HG03039 (cell line): Measurements from ENCODE around the gene HNRNPAB.
"Not testable (repeated sequence)": the region's sequence is repeated elsewhere in the genome, so short reads cannot be mapped to it uniquely, and the experiment has no call there.

Experiments
- ATAC-seq: cut with Tn5 transposase; IDR thresholded peaks from one replicate; pipeline ENCODE4 v1.9.1; 2021; ENCODE audit warnings: mild to moderate bottlenecking, moderate library complexity; ENCODE audit not compliant: unreplicated experiment

The HNRNPAB gene

DNA sequence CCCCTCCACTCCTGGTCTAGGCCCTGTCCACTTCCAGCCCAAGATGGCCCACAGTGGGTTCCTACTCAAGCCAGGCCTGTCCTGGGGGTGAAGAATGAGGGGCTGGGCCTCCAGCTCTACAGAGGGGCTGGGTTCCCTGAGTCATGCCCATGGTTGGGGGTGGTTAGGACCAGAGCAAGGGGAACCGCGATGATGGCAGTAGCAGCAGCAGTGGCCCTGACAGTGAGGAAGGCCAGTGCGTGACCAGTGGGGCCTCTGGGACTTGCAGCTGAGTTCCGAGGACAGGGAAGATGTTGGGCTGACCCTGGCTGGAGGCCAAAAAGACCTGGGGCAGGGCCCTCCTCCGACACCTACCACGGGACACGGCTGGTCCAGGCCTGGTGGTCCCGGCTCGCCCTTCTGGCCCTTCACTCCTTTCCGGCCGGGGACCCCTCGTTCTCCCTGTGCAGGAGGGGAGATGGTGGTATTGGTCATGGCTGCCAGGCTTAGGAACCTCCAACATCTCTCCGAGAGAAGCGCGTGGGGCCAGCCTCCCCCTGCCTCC is 37.4 kb downstream of the HNRNPAB start:
- no peak for ATAC-seq

DNA sequence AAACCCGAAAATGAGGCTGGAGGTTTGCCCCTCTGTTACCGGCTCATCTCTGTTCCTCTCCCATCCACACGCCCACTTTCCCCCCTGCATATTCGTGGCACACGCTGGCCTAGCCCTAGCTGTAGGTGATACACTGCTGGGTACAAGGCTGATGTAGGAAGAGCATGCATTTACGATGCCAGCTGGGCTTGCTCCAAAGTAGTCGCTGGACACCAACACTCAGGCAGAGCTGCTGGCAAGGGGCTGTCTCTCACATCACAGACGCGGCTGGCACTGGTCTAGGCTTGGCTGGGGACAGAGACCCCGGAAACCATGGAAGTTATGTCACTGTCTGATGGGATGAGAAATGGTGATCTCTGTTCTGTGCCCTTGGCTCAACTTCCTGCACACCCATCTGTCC is 38.1 kb downstream of the HNRNPAB start:
- no peak for ATAC-seq

DNA sequence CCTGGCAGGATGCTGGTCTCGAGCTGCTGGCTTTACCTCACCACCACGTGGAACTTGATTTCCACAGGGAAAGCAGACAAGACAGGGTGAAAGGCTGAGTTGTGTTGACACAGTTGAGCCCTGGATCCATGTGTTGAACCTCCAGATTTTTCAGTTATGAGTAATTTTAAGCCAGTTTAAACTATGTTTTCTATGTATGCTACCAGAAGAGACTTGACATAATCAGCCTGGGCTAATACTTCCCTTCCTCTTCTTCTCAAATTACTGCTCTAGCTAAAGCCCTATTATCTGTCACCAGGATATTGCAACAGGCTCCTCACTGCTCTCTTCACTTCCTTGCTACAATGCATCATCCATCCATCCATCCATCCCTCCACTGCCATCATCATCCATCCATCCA is 40.2 kb downstream of the HNRNPAB start:
- ATAC-seq, result no peak

DNA sequence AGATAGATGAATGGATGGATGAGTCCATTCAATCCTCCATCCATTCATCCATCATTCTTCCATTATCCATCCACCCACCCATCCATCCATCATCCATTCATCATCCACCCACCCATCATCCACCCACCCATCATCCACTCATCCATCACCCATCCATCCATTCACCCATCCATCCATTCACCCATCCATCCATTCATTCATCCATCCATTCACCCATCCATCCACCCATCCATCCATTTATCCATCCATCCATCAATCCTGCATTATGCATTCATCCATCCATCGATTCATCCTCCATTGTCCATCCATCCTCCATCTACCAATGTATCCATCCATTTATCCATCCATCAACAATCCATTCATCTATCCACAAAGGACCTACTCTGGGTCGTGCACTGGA is 41.1 kb downstream of the HNRNPAB start:
- ATAC-seq, result no peak

DNA sequence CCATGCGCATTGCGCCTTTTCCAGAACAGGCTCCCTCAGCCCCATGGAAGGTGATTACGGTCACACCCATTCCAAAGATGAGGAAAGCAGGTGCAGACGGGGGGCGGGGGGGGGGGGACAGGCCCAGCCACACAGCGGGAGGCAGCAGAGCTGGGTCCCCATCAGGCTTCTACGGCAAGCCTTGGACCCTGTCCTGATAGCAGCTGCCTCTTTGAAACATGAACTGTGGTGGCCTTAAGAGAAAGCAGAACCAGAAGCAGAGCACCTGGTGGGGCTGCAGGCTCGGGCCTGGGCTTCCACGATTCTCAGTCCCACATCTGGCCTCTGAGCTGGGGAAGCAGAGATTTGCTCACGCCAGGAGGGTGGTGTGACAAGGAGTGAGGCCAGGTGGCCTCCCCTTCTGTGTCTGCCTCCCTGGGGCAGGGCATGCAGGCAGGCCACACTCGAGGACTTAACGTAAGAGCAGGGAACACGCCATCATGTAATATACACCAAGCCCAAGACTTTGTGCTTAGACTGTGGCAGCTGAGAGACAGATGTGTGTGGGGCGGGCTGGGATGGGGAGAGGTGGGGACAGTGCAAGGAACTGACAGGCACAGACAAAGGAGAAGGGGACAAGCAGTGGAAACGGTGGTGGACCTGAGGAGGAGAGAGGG is 42.4 kb downstream of the HNRNPAB start:
- no peak for ATAC-seq

DNA sequence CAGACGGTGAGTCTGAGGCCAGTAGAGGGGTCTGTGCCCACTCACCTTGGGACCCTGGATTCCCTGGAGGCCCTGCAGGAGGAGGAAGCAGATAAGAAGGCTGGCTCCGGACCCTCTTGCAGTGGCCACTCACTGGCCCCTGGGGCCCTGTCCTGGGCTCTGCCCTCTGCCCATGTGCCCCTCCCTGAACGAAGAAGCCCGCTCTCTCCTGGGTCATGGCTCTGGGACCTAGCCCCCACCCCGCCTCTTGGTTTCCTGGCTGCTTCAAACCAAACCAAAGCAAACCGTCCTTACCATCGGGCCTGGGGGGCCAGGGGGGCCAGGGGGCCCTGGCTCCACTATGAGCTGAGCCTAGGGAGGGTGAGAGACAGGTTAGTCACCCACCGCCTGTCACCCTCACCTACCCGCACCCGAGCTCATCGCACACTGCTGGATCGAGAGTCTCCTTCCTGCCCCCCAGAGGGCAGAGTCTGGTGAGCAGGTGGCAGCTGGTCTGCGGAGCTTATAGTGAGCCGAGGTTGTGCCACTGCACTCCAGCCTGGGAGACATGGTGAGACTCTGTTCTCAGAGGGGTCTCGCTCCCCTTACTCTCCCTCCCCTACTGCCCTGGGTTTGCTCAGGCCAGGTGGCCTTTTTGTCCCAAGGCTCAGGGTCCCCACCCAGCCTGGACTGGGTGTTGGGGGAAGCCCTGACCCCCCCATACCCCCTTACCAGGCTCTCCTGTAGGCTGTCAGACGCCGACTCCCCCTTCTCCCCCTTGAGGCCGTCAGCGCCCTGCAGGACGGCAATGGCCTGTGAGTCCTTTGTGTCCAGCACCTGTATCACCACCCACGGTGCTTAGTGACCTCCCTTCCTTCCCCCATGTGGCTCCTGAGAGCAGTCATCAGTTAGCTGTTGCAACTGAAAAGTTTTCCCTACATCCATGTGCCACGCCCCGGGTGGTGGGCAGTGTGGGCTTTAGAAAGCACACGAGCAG is 43.4 kb downstream of the HNRNPAB start:
- no peak for ATAC-seq

DNA sequence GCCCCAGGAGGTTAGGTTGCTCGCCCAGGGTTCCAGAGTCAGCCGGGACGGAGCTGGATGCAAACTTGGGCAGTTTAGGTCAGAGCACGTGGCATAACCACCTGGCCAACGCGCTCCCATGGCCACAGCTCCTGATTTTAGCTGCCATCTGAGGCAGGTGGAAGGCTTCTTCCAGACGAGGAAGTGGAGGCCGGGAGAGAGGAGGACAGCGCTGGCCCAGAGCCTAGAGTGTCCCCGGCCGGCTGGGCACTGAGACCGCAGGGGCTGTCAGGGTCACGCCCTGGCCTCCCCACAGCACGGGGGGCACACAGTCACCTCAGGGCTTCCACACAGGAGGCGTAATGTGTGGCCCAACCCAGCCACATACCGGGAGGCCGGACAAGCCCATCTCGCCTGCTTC is 44.4 kb downstream of the HNRNPAB start:
- ATAC-seq, result no peak

DNA sequence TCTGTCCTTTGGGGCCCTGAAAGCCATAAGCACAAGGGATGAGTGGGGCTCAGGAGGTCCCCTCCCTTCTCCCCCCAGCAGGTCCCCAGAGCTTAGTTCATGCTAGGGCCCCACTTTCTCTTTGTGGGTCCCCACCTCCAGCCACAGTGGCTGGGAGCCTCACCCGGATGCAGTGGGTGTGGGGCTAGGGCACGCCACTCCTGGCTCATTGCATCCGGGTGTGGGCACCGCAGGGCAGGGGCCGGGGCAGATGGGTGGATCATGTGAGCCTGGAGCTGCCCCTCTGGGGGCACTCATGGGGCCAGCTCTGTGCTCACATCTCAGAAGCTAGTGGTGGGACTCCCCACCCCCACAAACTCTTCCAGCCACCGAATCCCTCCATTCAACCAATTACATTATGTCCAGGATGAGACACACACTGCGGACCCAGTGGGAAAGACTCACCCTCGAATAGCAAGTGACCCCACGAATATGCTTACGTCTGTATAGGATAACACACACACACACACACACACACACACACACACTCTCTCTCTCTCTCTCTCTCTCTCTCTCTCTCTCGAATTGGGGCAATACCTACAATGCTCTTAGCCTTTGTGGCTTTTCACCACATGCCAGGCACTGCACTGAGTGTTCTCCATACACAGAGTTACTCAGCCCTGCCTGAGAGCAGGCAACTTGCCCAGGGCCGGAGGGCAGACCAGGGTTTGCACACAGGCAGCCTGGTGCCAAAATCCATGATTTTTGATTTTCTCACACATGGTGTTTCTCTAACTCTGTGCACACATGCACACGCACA is 45.1 kb downstream of the HNRNPAB start:
- no peak for ATAC-seq

DNA sequence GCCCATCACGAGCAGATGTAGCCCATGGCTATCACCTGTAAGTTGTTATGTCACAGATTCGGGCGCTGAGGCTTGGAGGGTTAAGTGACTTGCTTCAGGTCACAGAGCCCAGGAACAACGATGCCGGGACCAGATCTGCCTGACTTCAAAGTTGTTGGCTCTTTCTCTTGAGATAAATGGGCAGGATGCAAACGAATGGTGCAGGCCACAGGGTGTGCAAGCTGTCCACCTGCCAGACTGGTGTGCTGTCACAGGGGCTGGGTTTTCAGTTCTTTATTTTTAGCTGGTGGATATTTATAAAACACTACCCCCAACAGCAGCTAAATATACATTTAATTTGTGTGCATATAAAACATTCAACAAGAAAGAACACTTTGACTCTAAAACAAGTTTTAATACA is 45.9 kb downstream of the HNRNPAB start:
- no peak for ATAC-seq

DNA sequence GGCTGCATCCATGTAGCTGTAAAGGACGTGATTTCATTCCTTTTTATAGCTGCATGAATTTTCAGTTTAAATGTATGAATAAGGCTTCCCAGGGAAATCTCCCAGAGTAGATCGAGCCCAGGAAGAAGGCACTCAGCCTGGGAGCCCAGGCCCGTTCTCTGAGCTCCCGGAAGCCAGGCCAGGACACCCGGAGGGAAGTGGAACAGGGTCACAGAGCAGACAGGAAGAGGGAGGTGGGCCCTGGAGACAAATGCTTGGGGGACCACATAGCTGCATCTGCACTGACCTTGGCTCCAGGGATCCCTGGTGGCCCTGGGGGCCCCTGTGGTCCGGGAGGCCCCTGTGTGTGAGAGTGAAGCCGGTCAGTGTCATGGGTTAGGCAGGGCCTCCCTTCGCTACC is 47.9 kb downstream of the HNRNPAB start:
- ATAC-seq, result no peak

DNA sequence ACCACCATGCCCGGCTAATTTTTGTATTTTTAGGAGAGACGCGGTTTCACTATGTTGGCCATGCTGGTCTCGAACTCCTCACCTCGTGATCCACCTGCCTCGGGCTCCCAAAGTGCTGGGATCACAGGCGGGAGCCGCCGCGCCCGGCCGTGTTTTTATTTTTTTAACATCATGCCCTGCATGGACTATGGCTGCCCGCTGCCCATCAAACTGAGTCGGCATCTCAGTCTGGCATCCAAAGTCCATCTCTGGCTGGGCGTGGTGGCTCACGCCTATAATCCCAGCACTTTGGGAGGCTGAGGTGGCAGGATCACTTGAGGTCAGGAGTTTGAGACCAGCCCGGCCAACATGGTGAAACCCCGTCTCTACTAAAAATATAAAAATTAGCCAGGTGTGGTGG is 49.3 kb downstream of the HNRNPAB start:
- not testable (repeated sequence) for ATAC-seq

DNA sequence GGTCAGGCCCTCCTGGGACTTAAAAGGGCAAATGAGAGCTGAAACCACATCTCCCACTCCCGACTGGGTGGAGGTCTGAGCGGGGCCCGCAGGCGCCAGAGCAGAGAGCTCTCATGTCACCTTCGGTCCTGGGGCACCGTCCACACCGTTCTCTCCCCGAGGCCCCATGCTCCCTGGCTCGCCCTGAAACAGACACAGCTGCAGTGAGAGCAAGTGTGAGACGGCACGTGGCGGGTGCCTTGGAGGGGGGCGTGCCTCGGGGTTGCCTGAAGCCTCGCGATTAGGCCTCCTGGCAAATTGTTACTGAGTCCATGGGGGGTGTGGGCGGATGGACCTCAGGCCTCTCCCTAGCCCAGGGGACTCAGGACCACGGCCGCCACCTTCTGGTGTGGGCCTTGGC is 52.4 kb downstream of the HNRNPAB start:
- no peak for ATAC-seq

DNA sequence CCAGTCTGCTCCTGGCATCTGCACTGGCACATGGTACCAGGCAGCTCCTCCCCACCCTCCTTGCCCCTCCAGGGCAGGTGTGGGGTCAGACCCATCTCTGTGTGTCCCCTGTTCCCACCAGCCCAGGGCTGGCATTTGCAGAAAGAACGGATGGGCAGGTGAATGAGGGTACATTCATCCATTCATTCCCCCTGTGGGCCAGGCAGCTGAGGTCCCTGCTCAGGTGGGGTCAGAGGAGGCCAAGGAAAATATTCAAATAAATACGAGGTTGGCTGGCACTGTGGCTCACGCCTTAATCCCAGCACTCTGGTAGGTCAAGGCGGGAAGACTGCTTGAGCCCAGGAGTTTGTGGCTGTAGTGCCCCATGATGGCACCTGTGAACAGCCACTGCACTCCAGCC is 53.3 kb downstream of the HNRNPAB start:
- ATAC-seq, result no peak

DNA sequence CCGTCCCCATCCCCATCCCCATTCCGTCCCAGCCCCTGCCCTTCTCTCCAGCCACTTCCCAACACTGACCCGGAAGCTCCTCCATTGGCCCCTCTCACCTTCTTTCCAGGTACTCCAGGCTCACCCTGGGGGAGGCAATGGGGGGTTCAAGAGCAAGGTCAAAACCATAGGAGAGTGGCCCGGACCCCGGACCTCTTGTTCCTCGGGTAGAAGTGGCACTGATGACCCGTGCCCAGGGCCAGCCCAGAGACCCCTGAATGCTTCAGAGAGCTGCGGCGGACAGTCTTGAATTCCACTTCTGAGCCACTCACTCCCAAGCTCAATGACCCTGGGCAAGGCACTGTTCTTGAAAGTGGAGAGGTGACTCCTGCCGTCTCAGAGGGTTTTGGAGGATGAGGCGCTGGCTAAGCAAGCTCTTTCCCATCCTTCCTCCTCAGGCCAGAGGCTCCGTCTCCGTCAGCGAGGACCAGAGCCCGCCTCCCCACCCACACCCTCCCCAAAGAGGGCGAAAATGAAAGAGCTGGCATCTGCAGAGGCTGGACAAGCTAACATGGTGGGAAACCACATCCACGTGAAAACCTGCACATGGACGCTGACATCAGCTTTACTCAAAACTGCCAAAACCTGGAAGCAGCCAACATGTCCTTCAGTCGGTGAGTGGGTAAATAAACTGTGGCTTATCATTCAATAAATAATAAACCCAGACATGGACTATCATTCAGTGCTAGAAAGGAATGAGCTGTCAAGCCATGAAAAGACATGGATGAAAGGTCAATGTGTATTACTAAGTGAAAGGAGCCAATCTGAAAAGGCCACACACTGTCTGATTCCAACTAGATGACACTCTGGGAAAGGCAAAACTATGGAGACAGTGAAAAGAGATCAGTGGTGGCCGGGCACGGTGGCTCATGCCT is 55.5 kb downstream of the HNRNPAB start:
- ATAC-seq, result no peak
